OCI-LY1 (cell line): Measurements from ENCODE around the gene KLHL26.

Source experiments
- H2AFZ ChIP-seq: fragments of 200-600 bp; sonication (generic), shearing (Covaris generic); 2 replicates; pipeline ENCODE4 v1.6.0; 2014; ENCODE audit warnings: antibody characterized with exemption, mild to moderate bottlenecking, low read length
- H3F3A ChIP-seq: fragments of 200-600 bp; sonication (generic), shearing (Covaris generic); 2 replicates; pipeline ENCODE4 v1.6.0; 2014; ENCODE audit warnings: mild to moderate bottlenecking, antibody characterized with exemption, low read length, moderate library complexity; ENCODE audit not compliant: insufficient read depth
- H3K27ac ChIP-seq: fragments of 200-600 bp; sonication (generic); 2 replicates; pipeline ENCODE4 v1.5.1; 2014; ENCODE audit warnings: low read length, mixed run types, mild to moderate bottlenecking, low read depth; ENCODE audit not compliant: poor library complexity, severe bottlenecking
- H3K27me3 ChIP-seq: fragments of 200-600 bp; sonication (generic); 2 replicates; pipeline ENCODE4 v1.6.0; 2014; ENCODE audit warnings: antibody characterized with exemption, mild to moderate bottlenecking, low read length, moderate library complexity; ENCODE audit not compliant: insufficient read depth
- H3K36me3 ChIP-seq: fragments of 200-600 bp; sonication (generic); 2 replicates; pipeline ENCODE4 v1.6.1; 2014; ENCODE audit warnings: mild to moderate bottlenecking, antibody characterized with exemption, low read length, moderate library complexity, mixed read lengths; ENCODE audit not compliant: insufficient read depth
- H3K4me1 ChIP-seq: fragments of 200-600 bp; sonication (generic); 2 replicates; pipeline ENCODE4 v1.5.1; 2014; ENCODE audit warnings: mild to moderate bottlenecking, low read length, moderate library complexity; ENCODE audit not compliant: insufficient read depth, severe bottlenecking
- H3K4me2 ChIP-seq: fragments of 200-600 bp; sonication (generic), shearing (Covaris generic); 2 replicates; pipeline ENCODE4 v1.6.1; 2014; ENCODE audit warnings: low read length
- H3K4me3 ChIP-seq: fragments of 200-600 bp; sonication (generic); 2 replicates; pipeline ENCODE4 v1.5.1; 2014; ENCODE audit warnings: low read length, low read depth, mild to moderate bottlenecking, mixed read lengths; ENCODE audit not compliant: poor library complexity, severe bottlenecking
- H3K79me2 ChIP-seq: fragments of 200-600 bp; shearing (Covaris generic); 2 replicates; pipeline ENCODE4 v1.6.1; 2016; ENCODE audit warnings: mixed run types, low read length, mixed read lengths; ENCODE audit not compliant: insufficient read depth
- H3K9ac ChIP-seq: fragments of 200-600 bp; sonication (generic), shearing (Covaris generic); 2 replicates; pipeline ENCODE4 v1.6.1; 2014; ENCODE audit warnings: mild to moderate bottlenecking, low read length, mixed read lengths
- H3K9me2 ChIP-seq: fragments of 200-600 bp; sonication (generic), shearing (Covaris generic); 2 replicates; pipeline ENCODE4 v1.6.1; 2014; ENCODE audit warnings: low read depth, mild to moderate bottlenecking, low read length, mixed read lengths
- H3K9me3 ChIP-seq: fragments of 200-600 bp; shearing (Covaris generic); 2 replicates; pipeline ENCODE4 v1.6.1; 2014; ENCODE audit warnings: low read length, mixed read lengths
- H4K20me1 ChIP-seq: fragments of 200-600 bp; sonication (generic), shearing (Covaris generic); 2 replicates; pipeline ENCODE4 v1.6.0; 2016; ENCODE audit warnings: mild to moderate bottlenecking, low read length; ENCODE audit not compliant: insufficient read depth
- EZH2 ChIP-seq: fragments of 200-600 bp; sonication (generic), shearing (Covaris generic); IDR thresholded peaks from 2 replicates; pipeline ENCODE4 v1.8.0; 2017; ENCODE audit warnings: borderline replicate concordance, mixed run types, mild to moderate bottlenecking, antibody characterized with exemption, low read length, moderate library complexity, mixed read lengths
- TF ChIP-seq, protein P1 (sequence below): fragments of 200-600 bp; sonication (generic), shearing (Covaris generic); IDR thresholded peaks from 2 replicates; pipeline ENCODE4 v1.5.1; 2017; ENCODE audit warnings: mild to moderate bottlenecking, antibody characterized with exemption, low read length, moderate library complexity, mixed read lengths

KLHL26 gene

DNA sequence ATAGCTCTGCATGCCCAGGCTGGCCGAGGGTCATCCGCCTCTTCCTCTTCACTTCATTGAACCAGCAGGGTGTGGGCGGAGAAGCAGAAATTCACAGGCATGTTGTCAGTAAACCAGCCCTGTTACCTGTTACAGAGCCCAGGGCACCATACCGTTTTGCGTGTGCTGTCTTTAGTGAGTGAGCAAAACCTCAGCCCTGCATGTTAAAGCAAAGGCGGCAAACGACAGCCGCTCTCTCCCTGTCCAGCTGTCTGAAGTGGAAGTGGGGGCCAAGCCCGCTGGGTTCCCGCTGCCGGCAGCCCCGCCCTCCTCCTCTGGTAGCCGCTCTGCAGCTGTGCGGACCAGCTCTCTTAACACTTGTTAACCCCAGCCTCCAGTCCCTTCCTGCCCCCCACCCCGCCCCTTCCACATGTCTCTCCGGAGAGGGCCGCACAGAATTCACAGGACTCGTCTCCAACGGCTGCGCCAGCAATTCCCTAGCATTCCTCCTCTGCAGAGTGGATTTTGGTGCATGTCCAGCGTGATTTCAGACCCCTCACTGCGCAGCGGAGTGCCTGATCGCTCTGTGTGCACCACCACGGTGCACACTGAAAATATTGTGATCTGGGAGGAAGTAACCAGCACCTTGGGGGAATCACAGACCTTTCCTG lies 12.7 kb downstream of the KLHL26 start:
- Histone ChIP-seq H3K9me2 (no peaks in the 10 kb centered on the region), H4K20me1 (no peaks in the 10 kb centered on the region), H3F3A (no peaks in the 10 kb centered on the region), H3K27ac (no peak overlapping the region), H3K9ac (no peak overlapping the region), H3K9me3 (no peaks in the 10 kb centered on the region), H3K4me2 (no peak overlapping the region), H3K79me2 (no peaks in the 10 kb centered on the region), H3K4me1 (no peaks in the 10 kb centered on the region), H3K4me3 (no peak overlapping the region), H3K27me3 (peaks cover 12% of the 10 kb centered on the region; the same call in 1 of the 2 replicates), H3K36me3 (no peaks in the 10 kb centered on the region), H2AFZ (no peak overlapping the region)
- TF ChIP-seq, protein P1, sequence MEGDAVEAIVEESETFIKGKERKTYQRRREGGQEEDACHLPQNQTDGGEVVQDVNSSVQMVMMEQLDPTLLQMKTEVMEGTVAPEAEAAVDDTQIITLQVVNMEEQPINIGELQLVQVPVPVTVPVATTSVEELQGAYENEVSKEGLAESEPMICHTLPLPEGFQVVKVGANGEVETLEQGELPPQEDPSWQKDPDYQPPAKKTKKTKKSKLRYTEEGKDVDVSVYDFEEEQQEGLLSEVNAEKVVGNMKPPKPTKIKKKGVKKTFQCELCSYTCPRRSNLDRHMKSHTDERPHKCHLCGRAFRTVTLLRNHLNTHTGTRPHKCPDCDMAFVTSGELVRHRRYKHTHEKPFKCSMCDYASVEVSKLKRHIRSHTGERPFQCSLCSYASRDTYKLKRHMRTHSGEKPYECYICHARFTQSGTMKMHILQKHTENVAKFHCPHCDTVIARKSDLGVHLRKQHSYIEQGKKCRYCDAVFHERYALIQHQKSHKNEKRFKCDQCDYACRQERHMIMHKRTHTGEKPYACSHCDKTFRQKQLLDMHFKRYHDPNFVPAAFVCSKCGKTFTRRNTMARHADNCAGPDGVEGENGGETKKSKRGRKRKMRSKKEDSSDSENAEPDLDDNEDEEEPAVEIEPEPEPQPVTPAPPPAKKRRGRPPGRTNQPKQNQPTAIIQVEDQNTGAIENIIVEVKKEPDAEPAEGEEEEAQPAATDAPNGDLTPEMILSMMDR: no peak
- TF ChIP-seq EZH2: no peak

DNA sequence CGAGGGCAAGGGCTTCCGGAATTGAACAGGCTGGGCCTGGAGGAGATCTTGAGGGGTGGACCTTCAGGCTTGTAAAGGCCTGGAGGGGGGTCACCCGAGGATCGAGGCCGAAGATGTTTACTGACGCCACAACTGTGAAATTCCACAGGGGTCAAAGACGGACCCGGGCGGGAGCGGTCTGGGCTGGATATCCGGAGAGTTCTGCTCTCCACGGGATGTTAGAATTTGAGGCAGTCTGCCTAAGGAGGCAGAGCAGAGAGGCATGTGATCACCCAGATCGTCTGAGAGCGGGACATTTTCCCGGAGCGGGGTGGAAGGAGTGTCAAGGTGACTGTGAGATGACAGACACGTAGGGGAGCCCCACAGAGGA lies 13.2 kb downstream of the KLHL26 start:
- H3K4me2 ChIP-seq: no peak overlapping the region
- H3K4me3 ChIP-seq: no peak overlapping the region
- H2AFZ ChIP-seq: no peak overlapping the region

DNA sequence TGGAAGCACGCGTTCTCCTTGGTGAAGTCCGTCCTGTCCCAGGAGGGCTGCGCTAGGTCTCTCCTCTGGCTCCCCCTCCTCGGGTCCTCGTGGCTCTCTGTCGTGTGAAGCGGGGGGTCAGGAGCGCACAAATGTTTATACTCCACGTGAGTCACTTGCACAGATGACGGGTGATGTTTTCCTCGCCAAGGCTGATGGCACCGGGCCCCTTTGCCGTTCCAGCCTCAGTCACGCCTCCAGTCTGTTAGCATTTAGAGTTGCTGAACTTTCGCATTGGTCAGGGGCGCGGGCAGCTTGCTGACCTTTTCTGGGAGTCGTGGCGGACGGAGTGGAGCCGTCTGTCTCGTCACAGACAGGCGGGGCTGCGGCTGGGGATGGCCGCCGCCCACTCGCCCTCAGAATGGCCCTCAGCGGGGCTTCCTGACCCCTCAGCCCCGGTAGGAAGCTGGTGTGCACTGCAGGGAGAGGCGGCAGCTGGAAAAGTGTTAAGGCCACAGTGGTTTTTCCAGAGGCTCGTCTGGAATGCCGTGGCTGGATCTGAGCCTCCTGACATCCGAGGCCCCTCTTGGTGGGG lies 13.7 kb downstream of the KLHL26 start:
- TF ChIP-seq EZH2: no peak
- TF ChIP-seq, protein P1: no peak
- Histone ChIP-seq H3K4me1 (no peaks in the 10 kb centered on the region), H3K4me3 (no peak overlapping the region), H3K9ac (no peak overlapping the region), H2AFZ (no peak overlapping the region), H3K27me3 (peaks cover 12% of the 10 kb centered on the region; the same call in 1 of the 2 replicates), H3K79me2 (no peaks in the 10 kb centered on the region), H4K20me1 (no peaks in the 10 kb centered on the region), H3K27ac (no peak overlapping the region), H3K4me2 (no peak overlapping the region), H3F3A (no peaks in the 10 kb centered on the region), H3K9me2 (no peaks in the 10 kb centered on the region), H3K9me3 (no peaks in the 10 kb centered on the region), H3K36me3 (no peaks in the 10 kb centered on the region)

More for the DNA sequence above, 13.2 kb downstream of the KLHL26 start:
- no peaks in the 10 kb centered on the region for H3K4me1 ChIP-seq
- no peaks in the 10 kb centered on the region for H4K20me1 ChIP-seq
- H3K27me3 ChIP-seq: peaks cover 12% of the 10 kb centered on the region; the same call in 1 of the 2 replicates
- no peaks in the 10 kb centered on the region for H3K9me2 ChIP-seq
- H3K9me3 ChIP-seq: no peaks in the 10 kb centered on the region
- H3K9ac ChIP-seq: no peak overlapping the region
- no peak for TF ChIP-seq EZH2
- TF ChIP-seq, protein P1: no peak
- no peaks in the 10 kb centered on the region for H3K79me2 ChIP-seq
- no peak overlapping the region for H3K27ac ChIP-seq
- no peaks in the 10 kb centered on the region for H3F3A ChIP-seq
- no peaks in the 10 kb centered on the region for H3K36me3 ChIP-seq
